HepG2 (cell line): ENCODE results near the gene SRSF6. TPM values are rescaled to one million over a fixed set of nuclear protein-coding genes. Genes with fewer than 3 reads are reported as not detected.

Experiments
- AFF4 ChIP-seq: sonication (generic); formaldehyde crosslinking; IDR thresholded peaks from 2 replicates; pipeline ENCODE4 v1.4.0; 2020; ENCODE audit warnings: missing genetic modification reagents
- DMTF1 ChIP-seq: sonication (generic); formaldehyde crosslinking; IDR thresholded peaks from 2 replicates; pipeline ENCODE4 v1.4.0; 2020; ENCODE audit warnings: mild to moderate bottlenecking, missing genetic modification reagents
- ETV6 ChIP-seq: sonication (generic); formaldehyde crosslinking; conservative IDR thresholded peaks from 2 replicates; pipeline ENCODE4 v1.4.0; 2020; ENCODE audit warnings: missing genetic modification reagents
- FIP1L1 ChIP-seq: fragments of 200-400 bp; formaldehyde crosslinking; IDR thresholded peaks from 2 replicates; pipeline ENCODE4 v1.6.1; 2018; ENCODE audit warnings: low read depth, mild to moderate bottlenecking, low read length, moderate library complexity, borderline replicate concordance; ENCODE audit not compliant: insufficient read depth
- GATAD2A ChIP-seq: IDR thresholded peaks from 2 replicates; pipeline ENCODE4 v1.6.1; 2016
- HINFP ChIP-seq: sonication (generic); formaldehyde crosslinking; IDR thresholded peaks from 2 replicates; pipeline ENCODE4 v1.4.0; 2020; ENCODE audit warnings: low read depth, mild to moderate bottlenecking, missing genetic modification reagents
- IRX3 ChIP-seq: sonication (generic); formaldehyde crosslinking; IDR thresholded peaks from 2 replicates; pipeline ENCODE4 v1.8.1; 2023; ENCODE audit warnings: mild to moderate bottlenecking, low read depth, missing genetic modification reagents, borderline replicate concordance
- MXD3 ChIP-seq: IDR thresholded peaks from 2 replicates; pipeline ENCODE4 v1.6.1; 2016; ENCODE audit warnings: mild to moderate bottlenecking, missing biosample characterization, missing genetic modification reagents
- SOX5 ChIP-seq: IDR thresholded peaks from 2 replicates; pipeline ENCODE4 v1.6.1; 2016; ENCODE audit warnings: borderline replicate concordance
- ZFP62 ChIP-seq: sonication (generic); formaldehyde crosslinking; IDR thresholded peaks from 2 replicates; pipeline ENCODE4 v1.4.0; 2020; ENCODE audit warnings: missing genetic modification reagents
- ZGPAT ChIP-seq: IDR thresholded peaks from 2 replicates; pipeline ENCODE4 v1.6.1; 2016; ENCODE audit warnings: mild to moderate bottlenecking
- ZNF160 ChIP-seq: sonication (generic); formaldehyde crosslinking; IDR thresholded peaks from 2 replicates; pipeline ENCODE4 v1.8.0; 2022; ENCODE audit warnings: mild to moderate bottlenecking, inconsistent platforms, missing genetic modification reagents
- ZNF512B ChIP-seq: sonication (generic); formaldehyde crosslinking; IDR thresholded peaks from 2 replicates; pipeline ENCODE4 v1.5.1; 2020; ENCODE audit warnings: missing genetic modification reagents, mild to moderate bottlenecking, borderline replicate concordance
- ZNF7 ChIP-seq: IDR thresholded peaks from 2 replicates; pipeline ENCODE4 v1.6.1; 2016; ENCODE audit warnings: missing biosample characterization, missing genetic modification reagents
- ZNF746 ChIP-seq: sonication (generic); formaldehyde crosslinking; IDR thresholded peaks from 2 replicates; pipeline ENCODE4 v1.8.0; 2022; ENCODE audit warnings: mild to moderate bottlenecking, missing genetic modification reagents
- polyA plus RNA-seq, 8 experiments: library from polyadenylated mRNA; depleted of rRNA in 3 of 8; stranded (reverse) in 7 of 8; unstranded in 1 of 8; fragments of >200 nt; fragmentation: Illumina TruSeq in 4 of 8; extraction: Trizol in 4 of 8; gene quantifications; 2 replicates each; pipeline versions ENCODE4 v1.2.1 to v1.2.3, GENCODE V29; 2011 to 2016; ENCODE audit warnings: low read depth in 4 of 8, missing spikeins in 1 of 8, mixed read lengths in 1 of 8; ENCODE audit not compliant: insufficient read depth in 1 of 8
- total RNA-seq, 5 experiments: library from RNA; depleted of rRNA; stranded (reverse); fragments of >200 nt; fragmentation: Illumina TruSeq; extraction: Trizol; gene quantifications; 2 replicates each; pipeline ENCODE4 v1.2.3, GENCODE V29; 2016; ENCODE audit warnings: low read depth in 1 of 5

SRSF6 gene
- total and polyA plus RNA-seq, 2 of the 13 experiments (the other 11 are each of a cell fraction or from before 2014, with no cell fraction given), result 156 to 194 TPM

GRCh38 chr20:43507150-43508080 lies 49.7 kb downstream of the SRSF6 start, which contains the start of gene L3MBTL1 (continued):
- no peak for TF ChIP-seq AFF4 (CRISPR knock-in tag)
- no peak for TF ChIP-seq SOX5 (CRISPR knock-in tag)
- TF ChIP-seq DMTF1 (CRISPR knock-in tag), result peak; percentile 62; the same call in 1 of the 2 replicates
- TF ChIP-seq ZNF7, result no peak
- TF ChIP-seq HINFP (CRISPR knock-in tag), result peak; percentile 92; the same call in 1 of the 2 replicates
- TF ChIP-seq ZFP62 (CRISPR knock-in tag), result no peak
- peak; percentile 65; the same call in 1 of the 2 replicates for TF ChIP-seq ETV6 (CRISPR knock-in tag)
- TF ChIP-seq ZNF746, result no peak
- TF ChIP-seq MXD3 (CRISPR knock-in tag), result peak; percentile 91
- TF ChIP-seq ZNF160 (CRISPR knock-in tag), result peak; percentile 83; the same call in 1 of the 2 replicates
- no peak for TF ChIP-seq ZNF512B (CRISPR knock-in tag)
- no peak for TF ChIP-seq FIP1L1
- peak; percentile 73 for TF ChIP-seq ZGPAT (CRISPR knock-in tag)
- TF ChIP-seq GATAD2A (CRISPR knock-in tag), result no peak
- no peak; the same call in 1 of the 2 replicates for TF ChIP-seq IRX3 (CRISPR knock-in tag)
